ENCODE results near the gene SAMMSON. TPM values are rescaled to one million over a fixed set of nuclear protein-coding genes. Genes with fewer than 3 reads are reported as not detected.
A peak's percentile ranks its signal among the peaks of the same experiment; 100 is the strongest.

The SAMMSON gene
- polyA plus RNA-seq, 3 donors = not detected

DNA sequence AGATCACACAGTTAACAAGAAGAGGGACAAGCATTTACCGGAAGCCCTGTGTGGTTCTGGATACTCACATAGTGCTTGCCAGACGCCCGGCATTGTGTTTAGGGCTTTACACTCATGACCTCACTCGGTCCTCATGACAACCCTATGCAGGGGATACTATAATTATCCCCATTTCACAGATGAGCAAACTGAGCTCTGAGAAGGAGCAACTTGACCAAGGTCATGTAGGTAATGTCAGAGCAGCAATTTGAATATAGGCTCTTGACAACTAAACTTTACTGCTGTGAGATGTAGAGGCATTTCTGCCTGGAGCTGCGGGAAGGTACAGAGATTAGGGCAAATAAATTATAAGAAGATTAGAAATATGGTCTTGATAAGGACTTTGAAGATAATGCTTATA is 70.0 kb downstream of the SAMMSON start:
- no peaks in the 10 kb centered on the region for H3K36me3 Mint-ChIP-seq
- intact Hi-C loops (cut with micrococcal nuclease) = no loop called here

DNA sequence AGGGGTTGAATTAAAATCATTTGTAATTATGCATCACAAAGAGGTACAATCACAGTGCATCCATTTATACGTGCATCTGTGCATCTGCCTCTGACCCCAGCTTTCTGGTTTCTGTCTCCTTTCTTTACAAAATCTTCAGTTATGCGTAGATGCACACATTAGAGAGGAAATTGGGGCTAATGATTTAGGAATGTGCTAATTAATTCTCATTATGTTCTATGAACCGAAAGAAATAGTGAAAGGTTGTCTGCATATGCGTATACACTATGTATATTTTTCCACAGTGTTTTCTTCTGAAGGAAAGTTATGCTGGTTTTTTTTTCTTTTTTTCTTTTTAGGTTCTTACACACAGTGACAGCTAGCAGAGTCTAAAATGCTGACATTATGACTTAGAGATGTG is 71.6 kb downstream of the SAMMSON start:
- Histone ChIP-seq H3K9me3 (replicated peaks in 1 of 2; ENCODE audit: control insufficient read depth in 1 of 2, insufficient read depth in 1 of 2, low read length in 2 of 2) (no peaks in the 10 kb centered on the region), H3K9ac (ENCODE audit: insufficient read depth, low read length, poor library complexity, severe bottlenecking) (no peak overlapping the region), H3K4me2 (replicated peaks; ENCODE audit: extremely low read depth, low read length, poor library complexity, severe bottlenecking) (no peak overlapping the region), H3K27me3 (ENCODE audit: control insufficient read depth in 2 of 2, insufficient read depth in 2 of 2, low read length in 2 of 2) (peaks cover 52 to 72% of the 10 kb centered on the region in 2 donors), H2AFZ (ENCODE audit: insufficient read depth, low read depth, low read length, poor library complexity, severe bottlenecking) (no peak overlapping the region), H3K79me2 (ENCODE audit: insufficient read depth, low read length) (no peaks in the 10 kb centered on the region), H3K4me3 (replicated peaks in 1 of 3; ENCODE audit: low read depth in 2 of 3, low read length in 3 of 3) (no peak overlapping the region), H3K27ac (ENCODE audit: low read depth in 1 of 2, low read length in 2 of 2) (no peak overlapping the region), H3K36me3 (replicated peaks in 1 of 2; ENCODE audit: control insufficient read depth in 1 of 2, insufficient read depth in 2 of 2, low read length in 2 of 2) (no peaks in the 10 kb centered on the region), H4K20me1 (ENCODE audit: insufficient read depth, low read length) (no peaks in the 10 kb centered on the region), H3K4me1 (ENCODE audit: control insufficient read depth in 1 of 2, insufficient read depth in 2 of 2, low read length in 2 of 2) (no peaks in the 10 kb centered on the region)
- no peak for DNase-seq
- peaks cover 3% of the 10 kb centered on the region for H3K4me1 Mint-ChIP-seq
- peaks cover 0 to 4% (median 0%) of the 10 kb centered on the region in 7 donors for H3K9me3 Mint-ChIP-seq
- peaks cover 26 to 57% (median 35%) of the 10 kb centered on the region in 3 donors for H3K27me3 Mint-ChIP-seq (ENCODE audit: low read depth in 3 of 3)
- H3K4me3 Mint-ChIP-seq = peak overlapping the region in 1 of 2 donors; percentile 24
- WGBS (ENCODE audit: insufficient coverage) = no CpG with 5 or more reads among the region's 4 CpGs
- intact Hi-C loops (cut with micrococcal nuclease) = no loop called here
- no peaks in the 10 kb centered on the region for H3K36me3 Mint-ChIP-seq
- no peak overlapping the region for H3K27ac Mint-ChIP-seq
- TF ChIP-seq, protein P1, sequence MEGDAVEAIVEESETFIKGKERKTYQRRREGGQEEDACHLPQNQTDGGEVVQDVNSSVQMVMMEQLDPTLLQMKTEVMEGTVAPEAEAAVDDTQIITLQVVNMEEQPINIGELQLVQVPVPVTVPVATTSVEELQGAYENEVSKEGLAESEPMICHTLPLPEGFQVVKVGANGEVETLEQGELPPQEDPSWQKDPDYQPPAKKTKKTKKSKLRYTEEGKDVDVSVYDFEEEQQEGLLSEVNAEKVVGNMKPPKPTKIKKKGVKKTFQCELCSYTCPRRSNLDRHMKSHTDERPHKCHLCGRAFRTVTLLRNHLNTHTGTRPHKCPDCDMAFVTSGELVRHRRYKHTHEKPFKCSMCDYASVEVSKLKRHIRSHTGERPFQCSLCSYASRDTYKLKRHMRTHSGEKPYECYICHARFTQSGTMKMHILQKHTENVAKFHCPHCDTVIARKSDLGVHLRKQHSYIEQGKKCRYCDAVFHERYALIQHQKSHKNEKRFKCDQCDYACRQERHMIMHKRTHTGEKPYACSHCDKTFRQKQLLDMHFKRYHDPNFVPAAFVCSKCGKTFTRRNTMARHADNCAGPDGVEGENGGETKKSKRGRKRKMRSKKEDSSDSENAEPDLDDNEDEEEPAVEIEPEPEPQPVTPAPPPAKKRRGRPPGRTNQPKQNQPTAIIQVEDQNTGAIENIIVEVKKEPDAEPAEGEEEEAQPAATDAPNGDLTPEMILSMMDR (IDR thresholded peaks at IDR 0.05) = no peak

More for the DNA sequence above, 70.0 kb downstream of the SAMMSON start:
- H3K9ac ChIP-seq (ENCODE audit: insufficient read depth, low read length, poor library complexity, severe bottlenecking) = no peak overlapping the region
- no peak for DNase-seq
- H3K4me3 ChIP-seq (replicated peaks in 1 of 3; ENCODE audit: low read depth in 2 of 3, low read length in 3 of 3) = no peak overlapping the region
- no peaks in the 10 kb centered on the region for H3K9me3 ChIP-seq (replicated peaks in 1 of 2; ENCODE audit: control insufficient read depth in 1 of 2, insufficient read depth in 1 of 2, low read length in 2 of 2)
- Mint-ChIP-seq H3K27ac (no peak overlapping the region), H3K9me3 (peaks cover 0 to 4% (median 0%) of the 10 kb centered on the region in 7 donors), H3K4me1 (peaks cover 3% of the 10 kb centered on the region), H3K27me3 (ENCODE audit: low read depth in 3 of 3) (peaks cover 24 to 44% (median 27%) of the 10 kb centered on the region in 3 donors), H3K4me3 (peak overlapping the region in 1 of 2 donors; percentile 22)
- H3K27me3 ChIP-seq (ENCODE audit: control insufficient read depth in 2 of 2, insufficient read depth in 2 of 2, low read length in 2 of 2) = peaks cover 46 to 67% of the 10 kb centered on the region in 2 donors
- TF ChIP-seq, protein P1 (IDR thresholded peaks at IDR 0.05) = no peak
- no peak overlapping the region for H2AFZ ChIP-seq (ENCODE audit: insufficient read depth, low read depth, low read length, poor library complexity, severe bottlenecking)
- no peak overlapping the region for H3K27ac ChIP-seq (ENCODE audit: low read depth in 1 of 2, low read length in 2 of 2)
- H3K79me2 ChIP-seq (ENCODE audit: insufficient read depth, low read length) = no peaks in the 10 kb centered on the region
- no peak overlapping the region for H3K4me2 ChIP-seq (replicated peaks; ENCODE audit: extremely low read depth, low read length, poor library complexity, severe bottlenecking)
- 90% methylated on average over 2 of the region's 5 CpGs for WGBS (ENCODE audit: insufficient coverage)
- no peaks in the 10 kb centered on the region for H3K36me3 ChIP-seq (replicated peaks in 1 of 2; ENCODE audit: control insufficient read depth in 1 of 2, insufficient read depth in 2 of 2, low read length in 2 of 2)
- no peaks in the 10 kb centered on the region for H3K4me1 ChIP-seq (ENCODE audit: control insufficient read depth in 1 of 2, insufficient read depth in 2 of 2, low read length in 2 of 2)
- no peaks in the 10 kb centered on the region for H4K20me1 ChIP-seq (ENCODE audit: insufficient read depth, low read length)
